ENCODE data around the gene CDK5.
"Not testable (repeated sequence)": the region's sequence is repeated elsewhere in the genome, so short reads cannot be mapped to it uniquely, and the experiment has no call there.

The CDK5 gene

GRCh38 chr7:151018421-151019129 is 39.1 kb downstream of the CDK5 start:
- Histone ChIP-seq H3K4me3 (ENCODE audit: low read length) (no peak overlapping the region), H3K4me1 (ENCODE audit: control insufficient read depth, insufficient read depth, low read length) (peaks cover 12% of the 10 kb centered on the region), H3K9ac (ENCODE audit: low read length) (no peak overlapping the region)

GRCh38 chr7:151017953-151018420 is 39.7 kb downstream of the CDK5 start:
- H3K9ac ChIP-seq (ENCODE audit: low read length), result no peak overlapping the region
- H3K27me3 ChIP-seq (ENCODE audit: control insufficient read depth, insufficient read depth, low read length), result peaks cover 44% of the 10 kb centered on the region
- H3K36me3 ChIP-seq (ENCODE audit: control insufficient read depth, insufficient read depth, low read length), result no peaks in the 10 kb centered on the region
- no peaks in the 10 kb centered on the region for H3K9me3 ChIP-seq (ENCODE audit: control insufficient read depth, low read length)
- H3K4me3 ChIP-seq (ENCODE audit: low read length), result no peak overlapping the region
- H3K4me1 ChIP-seq (ENCODE audit: control insufficient read depth, insufficient read depth, low read length), result peaks cover 15% of the 10 kb centered on the region

More at GRCh38 chr7:151018421-151019129, 39.1 kb downstream of the CDK5 start:
- Histone ChIP-seq H3K36me3 (ENCODE audit: control insufficient read depth, insufficient read depth, low read length) (no peaks in the 10 kb centered on the region), H3K27me3 (ENCODE audit: control insufficient read depth, insufficient read depth, low read length) (peaks cover 44% of the 10 kb centered on the region), H3K9me3 (ENCODE audit: control insufficient read depth, low read length) (no peaks in the 10 kb centered on the region)

GRCh38 chr7:151017370-151017952 is 40.2 kb downstream of the CDK5 start:
- H3K4me1 ChIP-seq (ENCODE audit: control insufficient read depth, insufficient read depth, low read length), result peaks cover 20% of the 10 kb centered on the region
- H3K9ac ChIP-seq (ENCODE audit: low read length), result no peak overlapping the region
- H3K9me3 ChIP-seq (ENCODE audit: control insufficient read depth, low read length), result no peaks in the 10 kb centered on the region
- no peaks in the 10 kb centered on the region for H3K36me3 ChIP-seq (ENCODE audit: control insufficient read depth, insufficient read depth, low read length)
- H3K27me3 ChIP-seq (ENCODE audit: control insufficient read depth, insufficient read depth, low read length), result peaks cover 44% of the 10 kb centered on the region
- H3K4me3 ChIP-seq (ENCODE audit: low read length), result no peak overlapping the region

DNA sequence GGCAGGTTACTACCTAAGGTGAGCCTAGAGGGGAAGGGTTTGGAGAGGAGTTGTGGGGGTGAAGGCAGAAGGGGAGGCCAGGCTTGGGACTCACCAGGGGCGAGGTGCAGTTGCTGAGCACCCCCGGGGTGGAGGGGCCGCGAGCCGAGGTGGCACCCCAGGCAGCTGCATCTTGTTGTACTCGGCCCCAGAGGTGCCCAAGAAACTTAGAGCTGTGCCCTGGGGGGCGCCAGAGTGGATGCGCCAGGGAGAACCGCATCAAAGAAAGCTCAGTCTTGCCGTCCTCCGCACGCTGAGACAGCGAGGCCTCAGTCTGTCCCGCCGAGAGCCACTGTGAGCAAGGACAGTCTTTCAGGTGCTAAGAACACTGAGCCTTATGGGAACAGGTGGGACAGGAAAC is 40.8 kb downstream of the CDK5 start:
- Histone ChIP-seq H3K27me3 (ENCODE audit: control insufficient read depth, insufficient read depth, low read length) (peaks cover 44% of the 10 kb centered on the region), H3K9ac (ENCODE audit: low read length) (no peak overlapping the region), H3K9me3 (ENCODE audit: control insufficient read depth, low read length) (no peaks in the 10 kb centered on the region), H3K4me1 (ENCODE audit: control insufficient read depth, insufficient read depth, low read length) (peaks cover 24% of the 10 kb centered on the region), H3K4me3 (ENCODE audit: low read length) (no peak overlapping the region), H3K36me3 (ENCODE audit: control insufficient read depth, insufficient read depth, low read length) (no peaks in the 10 kb centered on the region)

DNA sequence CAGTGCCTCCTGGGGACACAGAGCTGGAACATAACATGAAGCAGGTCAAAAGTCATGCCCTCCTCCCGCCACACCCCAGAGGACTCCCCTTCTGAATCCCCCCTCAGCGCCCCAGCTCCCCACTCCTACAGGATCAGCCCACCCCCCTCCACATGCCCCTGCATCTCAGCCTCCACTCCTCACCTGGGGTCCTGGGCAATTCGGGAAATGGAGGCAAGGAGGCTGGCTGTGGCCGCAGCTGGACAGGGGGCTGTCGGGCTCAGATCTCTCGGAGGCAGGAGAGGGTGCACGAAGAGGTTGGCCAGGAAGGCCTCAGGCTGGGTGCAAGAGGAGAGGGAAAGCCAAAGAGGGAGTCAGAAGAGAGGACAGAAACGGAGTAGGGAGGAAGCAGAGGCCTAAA is 41.2 kb downstream of the CDK5 start:
- Histone ChIP-seq H3K9me3 (ENCODE audit: control insufficient read depth, low read length) (no peaks in the 10 kb centered on the region), H3K4me1 (ENCODE audit: control insufficient read depth, insufficient read depth, low read length) (peaks cover 24% of the 10 kb centered on the region), H3K9ac (ENCODE audit: low read length) (no peak overlapping the region), H3K27me3 (ENCODE audit: control insufficient read depth, insufficient read depth, low read length) (peaks cover 44% of the 10 kb centered on the region), H3K4me3 (ENCODE audit: low read length) (no peak overlapping the region), H3K36me3 (ENCODE audit: control insufficient read depth, insufficient read depth, low read length) (no peaks in the 10 kb centered on the region)

GRCh38 chr7:151015967-151016366 is 41.7 kb downstream of the CDK5 start:
- Histone ChIP-seq H3K9me3 (ENCODE audit: control insufficient read depth, low read length) (no peaks in the 10 kb centered on the region), H3K36me3 (ENCODE audit: control insufficient read depth, insufficient read depth, low read length) (no peaks in the 10 kb centered on the region), H3K4me1 (ENCODE audit: control insufficient read depth, insufficient read depth, low read length) (peaks cover 28% of the 10 kb centered on the region), H3K9ac (ENCODE audit: low read length) (no peak overlapping the region), H3K27me3 (ENCODE audit: control insufficient read depth, insufficient read depth, low read length) (peaks cover 44% of the 10 kb centered on the region), H3K4me3 (ENCODE audit: low read length) (no peak overlapping the region)

- Histone ChIP-seq H3K4me3 (ENCODE audit: low read length) (no peak overlapping the region), H3K4me1 (ENCODE audit: control insufficient read depth, insufficient read depth, low read length) (peaks cover 34% of the 10 kb centered on the region), H3K9ac (ENCODE audit: low read length) (no peak overlapping the region), H3K27me3 (ENCODE audit: control insufficient read depth, insufficient read depth, low read length) (peaks cover 44% of the 10 kb centered on the region), H3K36me3 (ENCODE audit: control insufficient read depth, insufficient read depth, low read length) (no peaks in the 10 kb centered on the region), H3K9me3 (ENCODE audit: control insufficient read depth, low read length) (no peaks in the 10 kb centered on the region)
These were observed 42.7 kb downstream of the CDK5 start for GRCh38 chr7:151014950-151015349.

DNA sequence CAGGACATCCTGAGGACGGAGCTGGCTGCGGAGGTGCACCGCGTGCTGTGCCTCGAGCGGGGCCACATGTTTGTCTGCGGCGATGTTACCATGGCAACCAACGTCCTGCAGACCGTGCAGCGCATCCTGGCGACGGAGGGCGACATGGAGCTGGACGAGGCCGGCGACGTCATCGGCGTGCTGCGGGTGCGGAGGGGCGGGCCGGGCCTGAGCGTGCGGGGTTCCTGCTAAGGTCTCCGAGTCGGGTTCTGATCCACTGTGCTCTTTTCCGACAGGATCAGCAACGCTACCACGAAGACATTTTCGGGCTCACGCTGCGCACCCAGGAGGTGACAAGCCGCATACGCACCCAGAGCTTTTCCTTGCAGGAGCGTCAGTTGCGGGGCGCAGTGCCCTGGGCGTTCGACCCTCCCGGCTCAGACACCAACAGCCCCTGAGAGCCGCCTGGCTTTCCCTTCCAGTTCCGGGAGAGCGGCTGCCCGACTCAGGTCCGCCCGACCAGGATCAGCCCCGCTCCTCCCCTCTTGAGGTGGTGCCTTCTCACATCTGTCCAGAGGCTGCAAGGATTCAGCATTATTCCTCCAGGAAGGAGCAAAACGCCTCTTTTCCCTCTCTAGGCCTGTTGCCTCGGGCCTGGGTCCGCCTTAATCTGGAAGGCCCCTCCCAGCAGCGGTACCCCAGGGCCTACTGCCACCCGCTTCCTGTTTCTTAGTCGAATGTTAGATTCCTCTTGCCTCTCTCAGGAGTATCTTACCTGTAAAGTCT is 43.8 kb downstream of the CDK5 start:
- no peaks in the 10 kb centered on the region for H3K36me3 ChIP-seq (ENCODE audit: control insufficient read depth, insufficient read depth, low read length)
- H3K4me1 ChIP-seq (ENCODE audit: control insufficient read depth, insufficient read depth, low read length), result peaks cover 34% of the 10 kb centered on the region
- no peaks in the 10 kb centered on the region for H3K9me3 ChIP-seq (ENCODE audit: control insufficient read depth, low read length)
- H3K4me3 ChIP-seq (ENCODE audit: low read length), result no peak overlapping the region
- no peak overlapping the region for H3K9ac ChIP-seq (ENCODE audit: low read length)
- peaks cover 36% of the 10 kb centered on the region for H3K27me3 ChIP-seq (ENCODE audit: control insufficient read depth, insufficient read depth, low read length)

DNA sequence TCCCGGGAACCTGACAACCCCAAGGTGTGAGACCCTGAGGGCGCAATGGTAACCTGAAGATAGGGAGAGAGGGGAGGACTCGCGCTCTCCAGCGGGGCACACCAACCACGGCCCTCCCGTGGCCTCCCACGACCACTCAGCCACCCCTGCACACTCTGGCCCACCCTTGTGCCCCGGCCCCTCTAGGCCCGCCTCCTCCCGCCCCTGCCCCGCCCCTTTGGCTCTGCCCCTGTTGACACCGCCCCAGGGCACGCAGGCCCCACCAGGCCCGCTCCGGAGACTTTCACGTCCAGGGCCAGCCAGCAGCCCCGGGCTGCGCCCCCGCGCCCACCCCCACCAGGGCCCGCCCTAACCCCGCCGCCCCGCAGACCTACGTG is 44.4 kb downstream of the CDK5 start:
- peaks cover 32% of the 10 kb centered on the region for H3K4me1 ChIP-seq (ENCODE audit: control insufficient read depth, insufficient read depth, low read length)
- no peak overlapping the region for H3K9ac ChIP-seq (ENCODE audit: low read length)
- H3K36me3 ChIP-seq (ENCODE audit: control insufficient read depth, insufficient read depth, low read length), result no peaks in the 10 kb centered on the region
- peaks cover 31% of the 10 kb centered on the region for H3K27me3 ChIP-seq (ENCODE audit: control insufficient read depth, insufficient read depth, low read length)
- H3K9me3 ChIP-seq (ENCODE audit: control insufficient read depth, low read length), result no peaks in the 10 kb centered on the region
- no peak overlapping the region for H3K4me3 ChIP-seq (ENCODE audit: low read length)

- peaks cover 27% of the 10 kb centered on the region for H3K27me3 ChIP-seq (ENCODE audit: control insufficient read depth, insufficient read depth, low read length)
- H3K36me3 ChIP-seq (ENCODE audit: control insufficient read depth, insufficient read depth, low read length), result no peaks in the 10 kb centered on the region
- no peaks in the 10 kb centered on the region for H3K9me3 ChIP-seq (ENCODE audit: control insufficient read depth, low read length)
- H3K9ac ChIP-seq (ENCODE audit: low read length), result no peak overlapping the region
- H3K4me3 ChIP-seq (ENCODE audit: low read length), result no peak overlapping the region
- H3K4me1 ChIP-seq (ENCODE audit: control insufficient read depth, insufficient read depth, low read length), result peaks cover 28% of the 10 kb centered on the region
These were observed 44.8 kb downstream of the CDK5 start for GRCh38 chr7:151012911-151013347.

DNA sequence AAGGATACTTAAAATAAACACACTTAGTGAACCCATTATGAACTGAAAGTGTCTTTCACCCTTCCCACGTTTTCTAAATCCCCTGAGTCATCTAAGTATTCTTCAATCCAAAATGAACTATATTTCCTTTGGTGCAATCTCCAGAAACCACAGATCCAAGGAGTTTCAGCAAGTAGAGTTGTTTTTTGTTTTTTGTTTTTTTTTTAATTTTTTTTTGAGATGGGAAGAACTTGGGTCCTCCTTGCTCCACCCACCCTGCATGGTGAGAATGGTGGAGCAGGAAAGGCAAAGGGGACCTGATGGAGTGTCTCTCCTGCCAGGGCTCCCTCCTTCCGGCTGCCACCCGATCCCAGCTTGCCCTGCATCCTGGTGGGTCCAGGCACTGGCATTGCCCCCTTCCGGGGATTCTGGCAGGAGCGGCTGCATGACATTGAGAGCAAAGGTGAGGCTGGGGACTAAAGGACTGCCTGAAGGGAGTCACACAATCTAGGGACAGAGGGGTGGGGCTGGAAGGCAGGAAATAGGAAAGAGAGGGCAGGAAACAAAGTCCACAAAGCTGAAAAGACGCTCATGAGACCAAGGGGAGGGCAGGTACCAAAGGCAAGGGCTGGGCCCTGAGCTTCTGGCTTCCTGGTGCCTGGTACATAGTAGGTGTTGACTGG is 45.5 kb downstream of the CDK5 start:
- peaks cover 22% of the 10 kb centered on the region for H3K4me1 ChIP-seq (ENCODE audit: control insufficient read depth, insufficient read depth, low read length)
- no peaks in the 10 kb centered on the region for H3K9me3 ChIP-seq (ENCODE audit: control insufficient read depth, low read length)
- H3K9ac ChIP-seq (ENCODE audit: low read length), result no peak overlapping the region
- H3K36me3 ChIP-seq (ENCODE audit: control insufficient read depth, insufficient read depth, low read length), result no peaks in the 10 kb centered on the region
- no peak overlapping the region for H3K4me3 ChIP-seq (ENCODE audit: low read length)
- H3K27me3 ChIP-seq (ENCODE audit: control insufficient read depth, insufficient read depth, low read length), result peaks cover 20% of the 10 kb centered on the region

DNA sequence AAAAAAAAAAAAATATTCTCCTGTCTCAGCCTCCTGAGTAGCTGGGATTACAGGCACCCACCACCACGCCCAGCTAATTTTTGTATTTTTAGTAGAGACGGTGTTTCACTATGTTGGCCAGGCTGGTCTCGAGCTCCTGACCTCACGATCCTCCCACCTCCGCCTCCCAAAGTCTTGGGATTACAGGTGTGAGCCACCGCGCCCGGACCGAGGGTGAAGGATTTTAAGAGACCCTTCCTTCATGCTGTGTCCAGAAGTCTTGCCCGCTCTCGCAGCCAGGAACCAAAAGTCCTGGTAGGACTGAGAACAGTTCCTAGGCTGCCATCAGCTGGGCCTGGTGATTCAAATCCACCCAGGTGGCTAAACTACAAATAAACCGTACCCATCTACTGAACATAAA is 46.1 kb downstream of the CDK5 start:
- H3K4me3 ChIP-seq (ENCODE audit: low read length); H3K9me3 ChIP-seq (ENCODE audit: control insufficient read depth, low read length); H3K36me3 ChIP-seq (ENCODE audit: control insufficient read depth, insufficient read depth, low read length); H3K9ac ChIP-seq (ENCODE audit: low read length): not testable (repeated sequence)
- Histone ChIP-seq H3K27me3 (ENCODE audit: control insufficient read depth, insufficient read depth, low read length) (peaks cover 14% of the 10 kb centered on the region), H3K4me1 (ENCODE audit: control insufficient read depth, insufficient read depth, low read length) (peaks cover 22% of the 10 kb centered on the region)

Data from mucosa of stomach (tissue), 1 donor.